TTC549 (cell line): ENCODE results near the gene PRELID3B.

ENCODE experiments used
- FAIRE-seq: peaks from 2 replicates; lab custom pipeline; 2012; peaks lifted over from hg19 to GRCh38; lab: Jason Lieb, UNC

The PRELID3B gene

DNA sequence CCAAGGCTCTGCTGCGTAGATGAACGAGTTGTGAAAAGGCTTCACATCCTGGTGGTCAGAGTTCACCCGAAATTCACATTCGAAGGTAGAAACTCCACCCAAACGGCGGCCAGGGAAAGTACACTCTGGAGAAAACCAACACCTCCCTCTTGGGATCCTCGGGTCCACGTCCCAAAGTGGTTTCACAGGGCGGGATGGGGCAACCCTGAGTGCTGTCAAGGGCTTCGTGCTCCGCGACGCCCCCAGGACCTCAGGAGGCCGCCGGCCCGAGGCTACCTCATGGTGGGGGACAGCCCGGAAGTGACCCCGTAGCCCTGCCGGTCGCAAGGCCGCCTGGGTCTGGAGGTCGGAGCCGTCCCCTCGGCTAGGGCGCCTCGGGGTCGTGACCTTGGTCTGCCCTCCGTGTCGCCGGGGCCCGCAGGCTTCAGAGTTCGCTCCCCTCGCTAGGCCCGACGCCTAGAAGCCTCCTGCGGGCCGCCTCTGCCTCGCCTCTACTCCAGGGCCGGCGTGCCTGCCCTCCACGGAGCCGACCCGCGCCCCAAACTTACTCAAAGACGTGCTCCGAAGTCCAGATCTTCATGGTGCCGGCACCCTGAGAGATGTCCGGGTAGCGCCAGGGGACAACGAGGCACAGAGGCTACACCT, at the start of gene PRELID3B:
TSS of gene PRELID3B (minus strand) at position 636 of the 645 bp plus-strand sequence. CDS start at position 580, 56 bp downstream.
- no peak for FAIRE-seq

DNA sequence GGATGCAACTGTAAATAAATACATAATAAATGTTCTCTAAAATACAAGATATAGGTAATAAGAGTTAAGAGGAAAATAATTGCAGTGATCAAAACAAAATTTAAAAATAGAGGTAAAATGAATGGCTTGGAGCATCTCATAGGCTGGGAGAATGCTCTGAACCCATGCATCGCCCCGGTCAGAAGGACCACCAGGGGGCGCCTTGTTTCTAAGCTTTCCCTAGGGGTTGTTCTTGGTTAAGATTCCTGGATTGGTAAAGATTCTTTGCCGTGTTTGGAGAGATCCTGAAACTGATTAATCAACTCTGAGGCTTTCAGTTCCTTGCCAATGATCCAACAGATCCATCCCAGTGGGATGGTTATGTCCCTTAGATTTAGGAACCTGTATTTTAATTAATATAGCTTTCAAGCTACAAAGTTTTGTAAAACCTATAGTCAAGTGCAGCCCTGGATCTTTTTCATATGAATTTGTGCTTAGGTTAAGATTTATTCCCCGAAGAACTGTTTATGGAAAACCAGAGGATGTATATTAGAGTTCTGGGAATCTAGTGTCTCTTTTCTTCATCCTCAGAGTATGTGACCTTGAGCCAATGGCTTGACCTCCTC, 45.3 kb upstream of the PRELID3B start:
- no peak for FAIRE-seq

DNA sequence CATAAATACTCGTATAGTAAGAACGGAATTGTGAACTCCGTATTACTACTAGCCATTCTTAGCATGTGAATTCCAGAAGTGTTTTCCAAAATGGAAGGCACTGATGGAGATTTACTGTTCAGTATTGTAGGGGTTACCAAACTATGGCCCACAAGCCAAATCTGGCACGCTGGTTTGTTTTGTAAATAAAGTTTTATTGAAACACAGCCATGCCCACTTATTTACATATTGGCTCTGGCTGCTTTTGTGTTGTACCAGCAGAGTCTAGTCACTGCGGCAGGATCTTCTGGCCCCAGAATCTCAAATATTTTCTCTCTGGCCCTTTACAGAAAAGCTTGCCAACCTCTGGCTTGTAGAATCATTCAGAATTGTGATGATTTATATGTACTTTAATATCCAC, 44.3 kb upstream of the PRELID3B start:
- no peak for FAIRE-seq

DNA sequence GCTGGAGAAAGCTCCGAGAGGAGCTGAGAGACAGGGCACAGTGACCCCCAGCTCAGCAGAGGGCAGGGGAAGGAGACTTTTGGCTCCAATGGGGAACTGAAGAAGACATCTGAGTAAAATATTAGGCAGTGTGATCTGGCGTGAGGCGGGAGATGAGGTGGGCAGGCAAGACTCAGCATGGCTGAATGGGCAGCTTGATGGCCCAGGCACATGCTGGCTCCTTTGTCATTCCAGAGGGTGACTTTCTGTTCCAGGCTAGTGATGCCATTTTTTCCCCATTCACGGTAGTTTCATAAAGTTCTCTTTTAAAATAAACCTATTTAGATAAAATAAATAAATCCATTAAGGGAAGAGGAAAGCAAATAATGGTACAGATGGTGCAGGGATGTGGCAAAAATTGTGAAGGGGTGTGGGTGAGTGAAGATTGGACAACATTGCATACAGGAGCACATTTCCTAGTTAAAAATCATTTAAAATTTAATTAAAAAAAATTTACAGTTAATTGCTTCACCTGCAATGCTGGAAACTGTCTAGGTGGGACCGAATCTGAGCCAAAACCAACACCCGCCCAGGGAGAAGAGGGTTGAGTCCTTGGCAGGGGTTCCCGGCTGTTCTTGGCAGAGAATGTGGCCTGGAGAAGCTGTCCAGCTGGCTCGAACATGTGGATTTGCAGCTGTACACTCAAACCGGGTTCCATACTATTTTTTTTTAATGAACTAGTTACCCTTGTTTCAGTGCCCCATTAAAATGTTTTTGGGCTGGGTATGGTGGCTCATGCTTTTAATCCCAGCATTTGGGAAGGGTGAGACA, 41.7 kb upstream of the PRELID3B start:
- FAIRE-seq: no peak

DNA sequence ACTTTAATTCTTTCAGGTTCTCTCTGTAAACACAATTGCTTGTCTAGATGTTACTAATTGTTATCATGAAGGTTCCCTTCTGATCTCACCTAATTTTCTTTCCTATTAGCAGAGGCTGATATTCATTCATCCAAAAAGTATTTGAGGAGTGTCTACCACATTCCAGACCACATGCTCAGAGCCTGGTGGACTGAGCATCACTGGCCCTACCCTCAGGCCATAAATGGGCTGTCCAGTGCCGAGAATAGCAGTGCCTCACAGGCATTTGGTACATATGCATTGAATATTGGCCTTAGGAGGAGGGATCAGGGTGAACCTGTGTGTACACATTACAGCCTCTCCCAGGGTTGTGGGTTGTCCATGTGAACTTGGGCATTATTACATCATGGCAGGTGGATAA, 40.4 kb upstream of the PRELID3B start:
- no peak for FAIRE-seq

DNA sequence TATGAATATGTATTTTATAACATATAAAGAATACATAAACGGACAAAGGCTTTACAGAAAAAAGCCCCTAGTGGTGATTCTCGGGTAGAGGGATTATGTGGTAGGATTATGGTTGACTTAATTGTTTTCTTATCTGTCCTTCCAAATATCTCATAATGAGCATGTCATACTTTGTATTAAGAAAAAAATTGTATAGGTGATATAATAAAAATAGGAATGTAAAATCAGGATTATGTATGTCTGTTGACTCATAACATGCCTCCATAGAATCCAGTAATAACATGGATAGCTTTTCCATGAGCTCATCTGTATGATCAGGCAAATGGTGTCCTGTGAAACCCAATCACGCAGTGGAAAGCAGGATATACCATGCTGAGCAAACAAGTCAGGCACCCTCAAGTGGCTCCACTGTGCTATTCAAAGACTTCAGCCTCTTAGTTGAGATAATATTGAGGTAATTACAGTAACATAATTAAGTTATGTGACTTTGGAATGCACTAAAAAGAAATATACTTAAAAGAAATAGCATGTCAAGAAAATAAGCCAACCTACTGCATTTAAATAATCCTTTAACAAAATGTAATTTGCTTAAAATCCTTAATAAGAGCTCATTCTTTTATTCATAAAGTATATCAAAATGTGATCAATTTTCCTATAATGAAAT, 39.6 kb upstream of the PRELID3B start:
- FAIRE-seq: no peak

DNA sequence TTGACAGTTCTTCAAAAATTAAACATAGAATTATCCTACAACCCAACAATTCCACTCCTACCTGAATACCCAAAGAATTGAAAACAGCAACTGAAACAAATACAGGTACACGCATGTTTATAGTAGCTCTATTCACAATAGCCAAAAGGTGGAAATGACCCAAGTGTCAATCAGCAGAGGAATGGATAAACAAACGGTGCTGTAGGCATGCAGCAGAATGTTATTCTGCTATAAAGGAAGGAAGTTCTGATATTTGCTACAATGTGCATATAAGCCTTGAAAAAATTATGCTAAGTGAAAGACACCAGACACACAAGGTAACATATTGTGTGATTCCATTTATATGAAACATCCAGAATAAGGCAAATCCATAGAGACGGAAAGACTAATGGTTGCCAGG, 38.5 kb upstream of the PRELID3B start:
- FAIRE-seq: no peak

DNA sequence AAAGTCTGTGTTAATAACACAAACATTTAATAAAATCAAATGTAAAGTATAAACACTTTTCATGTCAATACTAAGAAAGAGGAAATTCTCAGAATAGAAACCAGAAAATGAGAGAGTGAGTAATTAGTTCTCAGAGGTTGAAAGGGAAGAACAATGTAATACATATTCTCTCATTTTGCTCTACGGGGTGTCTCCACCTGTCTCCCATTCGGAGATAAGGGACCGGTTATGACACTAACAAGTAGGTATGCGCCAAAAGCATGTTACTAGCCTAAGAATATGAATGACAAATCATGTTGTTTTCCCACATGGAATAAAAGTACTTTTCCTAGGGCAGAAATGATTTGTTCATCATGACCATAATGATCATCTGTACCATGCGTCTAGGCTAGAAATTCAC, 35.6 kb upstream of the PRELID3B start:
- FAIRE-seq: no peak

DNA sequence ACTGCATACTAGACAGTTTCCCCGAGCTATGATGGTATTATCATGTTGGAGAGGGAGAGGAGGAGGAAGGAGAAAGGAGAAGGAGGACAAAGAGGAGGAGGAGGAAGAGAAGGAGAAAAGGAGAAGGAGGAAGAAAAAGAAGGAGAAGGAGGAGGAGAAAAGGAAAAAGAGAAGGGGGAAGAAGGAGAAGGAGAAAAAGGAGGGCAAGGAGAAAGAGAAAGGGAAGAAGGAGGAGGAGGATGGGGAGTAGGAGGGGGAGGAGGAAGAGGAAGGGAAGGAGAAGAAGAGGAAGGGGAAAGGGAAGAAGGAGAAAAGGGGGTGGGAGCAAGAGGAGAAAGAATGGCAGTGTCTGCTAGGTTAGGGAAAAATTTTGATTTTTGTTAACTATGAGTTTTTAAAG, 35.1 kb upstream of the PRELID3B start:
- no peak for FAIRE-seq

DNA sequence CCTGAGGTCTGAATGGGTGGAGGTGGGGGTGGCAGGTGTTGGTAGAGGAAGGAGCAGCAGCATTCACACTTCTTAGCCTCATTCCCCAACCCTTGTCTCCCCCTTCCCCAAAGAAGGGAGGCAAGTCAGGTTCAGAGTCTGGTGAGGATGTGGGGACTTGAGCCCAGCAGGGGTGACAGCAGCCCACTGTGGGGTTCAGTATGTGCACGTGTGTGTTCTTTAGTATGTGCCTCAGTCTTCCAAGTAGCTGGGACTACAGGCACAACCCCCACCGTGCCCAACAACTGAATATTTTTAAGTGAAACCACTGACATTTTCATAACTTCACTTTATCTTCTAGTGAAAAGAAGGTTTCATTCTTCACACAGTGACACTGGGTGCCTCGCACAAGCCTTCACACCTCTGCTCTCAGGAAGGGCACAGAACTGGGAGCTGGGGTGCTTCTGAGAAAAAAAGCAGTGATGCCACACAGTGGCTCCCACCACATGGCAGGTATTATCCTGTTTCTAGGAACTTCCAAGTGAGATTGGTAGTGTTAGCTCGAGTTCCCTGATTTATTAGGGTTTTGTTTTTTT, 33.4 kb upstream of the PRELID3B start:
- no peak for FAIRE-seq

DNA sequence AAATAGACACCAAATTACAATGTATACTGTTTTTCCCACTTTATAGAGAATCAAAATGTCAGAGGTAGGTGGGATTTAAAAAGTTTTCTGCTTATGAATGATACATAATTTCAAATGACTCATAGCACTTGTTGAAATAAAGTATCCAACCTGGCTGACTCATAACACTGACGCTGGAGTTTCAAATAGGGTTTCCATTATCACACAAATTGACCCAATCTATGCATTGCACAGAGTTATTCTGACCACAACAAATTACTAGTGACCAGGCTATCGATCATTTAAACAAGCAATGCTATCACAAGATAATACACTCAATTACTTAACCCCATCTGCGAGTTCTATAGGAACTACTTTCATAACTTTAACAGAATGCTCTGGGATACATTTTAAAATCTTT, 31.9 kb upstream of the PRELID3B start:
- FAIRE-seq: no peak

DNA sequence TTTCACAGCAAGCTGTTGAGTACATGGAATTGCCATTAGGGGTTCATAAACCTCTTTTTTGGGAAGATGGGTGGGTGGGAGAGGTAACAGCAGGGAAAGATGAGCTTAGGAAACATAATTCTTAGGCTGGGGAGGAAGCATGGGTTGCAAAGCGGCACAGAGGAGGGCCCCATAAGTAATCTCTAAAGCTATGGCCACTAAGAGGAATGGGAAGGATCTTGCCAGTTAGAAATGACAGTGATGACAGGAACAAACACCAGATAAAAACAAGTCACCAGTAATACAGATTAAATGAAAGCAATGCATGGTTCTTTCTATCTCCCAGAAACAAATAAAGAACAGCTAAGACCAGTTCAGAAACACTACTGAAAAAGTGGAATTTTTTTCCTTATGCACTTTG, 31.0 kb upstream of the PRELID3B start:
- FAIRE-seq: peak; percentile 98

DNA sequence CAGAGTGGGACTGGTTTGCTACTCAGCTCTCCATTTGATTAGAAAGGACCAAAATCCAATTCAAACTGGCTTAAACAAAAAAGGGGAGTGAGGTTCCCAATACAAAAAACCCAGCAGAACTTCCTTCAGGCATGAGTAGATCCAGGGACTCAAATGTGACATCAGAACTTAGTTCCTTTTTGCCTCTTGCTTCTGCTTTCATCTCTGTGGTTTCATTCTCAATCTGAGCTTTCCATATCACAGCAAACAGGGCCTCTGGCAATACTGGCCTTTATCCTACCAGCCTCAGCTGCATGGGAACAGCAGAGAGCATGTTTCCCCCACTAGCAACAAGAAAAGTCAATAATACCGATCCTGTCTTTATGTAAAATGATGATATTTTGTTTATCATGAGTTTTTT, 28.6 kb upstream of the PRELID3B start:
- no peak for FAIRE-seq

DNA sequence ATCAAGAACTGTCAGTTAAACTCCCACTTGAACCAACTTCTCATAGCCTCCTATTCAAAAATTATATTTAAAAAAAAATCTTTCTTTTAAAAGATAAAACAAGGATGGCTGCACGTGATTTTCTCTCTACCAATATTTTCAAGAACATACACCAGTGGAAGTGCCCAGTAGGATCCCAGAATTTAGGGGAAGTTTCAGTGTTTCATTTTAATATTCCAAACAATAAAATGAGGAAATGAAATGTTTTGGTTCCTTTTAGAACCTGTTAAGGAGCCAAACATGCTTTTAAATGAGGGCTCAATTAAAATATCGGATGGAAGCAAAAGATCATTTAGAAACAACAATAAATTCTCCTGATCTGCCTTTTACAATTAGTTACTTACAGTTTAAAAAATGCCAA, 26.4 kb upstream of the PRELID3B start:
- no peak for FAIRE-seq

DNA sequence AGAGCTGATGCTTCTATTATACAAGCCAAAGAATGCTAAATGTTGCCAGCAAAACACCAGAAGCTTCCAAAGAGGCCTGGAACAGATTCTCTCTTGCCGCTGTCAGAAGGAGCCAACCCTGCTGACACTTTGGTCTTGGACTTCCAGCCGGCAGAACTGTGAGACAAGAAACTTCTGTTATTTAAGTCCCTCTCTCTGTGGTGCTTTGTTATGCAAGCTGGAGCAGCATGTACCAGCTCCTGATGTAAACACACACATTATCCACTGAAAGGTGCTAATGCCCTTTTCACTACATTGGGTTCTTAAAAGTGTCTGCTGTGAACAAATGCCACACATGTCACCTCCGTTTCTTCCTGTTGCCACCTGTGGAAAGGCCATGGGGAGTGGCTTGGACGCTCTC, 25.9 kb upstream of the PRELID3B start:
- FAIRE-seq: no peak

DNA sequence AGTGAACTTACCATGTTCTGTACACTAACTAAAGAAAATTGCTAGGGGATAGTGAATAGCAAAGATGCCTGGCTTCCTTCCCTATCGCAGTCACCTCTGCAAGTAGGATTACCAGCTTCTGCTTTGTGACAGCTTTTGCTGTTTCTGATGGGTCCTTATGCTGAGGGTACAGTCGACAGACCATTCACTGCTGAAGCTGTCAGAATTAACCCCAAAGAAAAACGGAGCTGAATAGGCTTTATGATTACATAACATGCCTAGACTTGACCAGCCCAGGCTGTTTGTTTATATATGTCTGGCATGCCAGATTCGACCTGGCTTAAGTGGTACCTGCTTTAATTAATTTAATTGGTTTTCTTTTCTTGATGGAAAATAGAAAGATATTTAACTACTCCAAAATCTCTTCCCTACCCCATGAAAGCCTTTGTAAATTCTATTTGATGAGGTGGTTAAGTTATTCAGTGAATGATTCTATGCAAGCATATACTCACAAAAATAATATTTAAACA, 21.7 kb upstream of the PRELID3B start:
- FAIRE-seq: no peak

DNA sequence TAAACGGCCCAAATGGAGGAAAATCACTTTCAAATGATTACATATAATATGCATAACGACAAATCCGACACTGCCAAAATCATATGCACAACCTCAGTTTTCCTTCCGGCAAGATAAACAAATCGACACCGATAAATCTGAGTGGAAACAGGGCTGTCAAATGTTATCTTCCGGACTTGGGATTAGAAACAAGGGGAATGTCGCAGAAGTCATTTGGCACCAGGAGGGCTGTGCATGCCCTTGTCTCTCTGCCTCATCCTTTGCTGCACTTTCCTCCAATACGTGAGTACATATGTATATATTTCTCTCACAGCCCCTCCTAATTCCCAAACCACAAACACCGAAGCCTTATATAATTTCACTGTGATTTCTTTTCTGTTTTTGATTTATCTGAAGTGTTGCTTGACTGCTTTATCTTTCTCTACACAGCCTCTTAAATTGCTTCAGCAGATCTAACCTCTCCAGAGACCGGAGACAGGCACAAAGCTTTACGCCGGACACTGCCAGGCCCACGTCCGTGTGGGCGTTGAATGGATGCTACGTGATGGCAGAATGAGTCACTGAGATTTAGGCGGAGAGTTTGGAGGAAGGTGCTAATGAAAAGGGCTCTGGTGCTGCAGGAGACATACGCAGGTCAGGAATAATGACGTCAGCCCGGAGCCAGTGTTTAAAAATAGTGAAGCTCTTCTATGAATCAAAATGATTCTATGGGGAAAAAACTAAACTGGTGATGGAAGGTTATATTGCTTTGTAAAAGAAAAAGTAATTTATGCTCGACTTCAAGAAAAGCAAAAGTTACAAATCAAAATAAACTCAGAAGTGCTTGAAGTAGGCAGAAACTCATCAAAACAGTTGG, 21.0 kb upstream of the PRELID3B start:
- peak; percentile 99 for FAIRE-seq

DNA sequence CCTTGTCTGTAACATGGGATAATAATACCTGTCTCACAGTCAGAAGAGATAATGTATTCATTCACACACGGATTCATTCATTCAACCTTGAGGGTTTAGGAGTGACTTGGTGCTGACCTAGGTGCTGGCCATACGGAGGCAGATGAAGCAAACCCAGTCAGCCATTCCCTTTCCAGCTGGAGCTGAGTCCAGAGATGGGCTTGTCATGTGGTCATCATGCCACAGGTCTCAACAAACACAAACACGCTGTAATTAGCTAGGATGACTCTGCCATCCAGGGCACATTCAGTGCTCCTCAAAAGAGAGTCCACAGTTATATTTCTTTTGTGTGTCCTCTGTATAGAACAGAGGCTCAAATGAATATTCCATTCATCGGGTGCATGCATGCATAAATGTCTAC, 19.5 kb upstream of the PRELID3B start:
- FAIRE-seq: peak; percentile 53

DNA sequence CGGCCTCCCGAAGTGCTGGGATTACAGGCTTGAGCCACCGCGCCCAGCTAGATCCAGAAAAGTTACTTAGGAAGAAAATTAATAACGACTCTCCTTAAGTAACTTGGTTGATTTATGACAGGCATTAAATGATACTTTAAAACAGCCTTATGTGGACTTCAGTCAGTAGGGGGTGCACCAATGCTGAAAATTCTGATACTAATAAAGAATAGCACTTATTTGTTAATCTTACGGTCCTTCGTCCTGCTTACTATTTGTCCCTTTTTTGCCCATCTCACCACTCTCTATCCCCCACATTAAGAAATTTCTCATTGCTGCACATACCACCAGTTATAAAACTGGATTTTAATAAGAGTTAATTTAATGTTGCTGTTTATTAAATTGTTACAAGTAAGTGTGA, 12.7 kb upstream of the PRELID3B start:
- no peak for FAIRE-seq

DNA sequence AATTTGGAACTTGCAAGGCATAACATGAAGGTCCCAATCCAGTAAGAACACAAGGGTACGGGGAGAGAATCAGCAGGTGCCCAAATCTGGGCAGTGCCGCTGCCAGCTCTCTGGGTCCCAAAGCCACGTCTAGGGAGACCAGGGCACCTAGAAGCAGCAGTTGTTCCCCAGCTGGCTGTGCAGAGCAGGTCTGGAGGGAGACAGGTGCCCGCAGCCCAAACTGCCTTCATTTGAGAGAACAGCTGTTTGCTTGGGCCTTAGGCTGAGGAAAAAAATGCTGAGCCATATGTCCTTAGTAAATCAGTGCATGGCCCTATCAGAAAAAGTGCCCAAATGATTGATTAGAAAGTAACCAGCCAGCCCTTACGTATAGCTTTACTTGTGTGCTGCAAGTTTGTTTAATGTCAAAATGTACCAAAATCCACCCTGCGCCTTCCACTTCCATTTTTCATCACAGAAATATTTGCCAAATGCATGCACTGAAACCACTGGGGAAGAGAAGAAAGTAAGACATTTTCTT, 9.1 kb upstream of the PRELID3B start:
- FAIRE-seq: no peak

DNA sequence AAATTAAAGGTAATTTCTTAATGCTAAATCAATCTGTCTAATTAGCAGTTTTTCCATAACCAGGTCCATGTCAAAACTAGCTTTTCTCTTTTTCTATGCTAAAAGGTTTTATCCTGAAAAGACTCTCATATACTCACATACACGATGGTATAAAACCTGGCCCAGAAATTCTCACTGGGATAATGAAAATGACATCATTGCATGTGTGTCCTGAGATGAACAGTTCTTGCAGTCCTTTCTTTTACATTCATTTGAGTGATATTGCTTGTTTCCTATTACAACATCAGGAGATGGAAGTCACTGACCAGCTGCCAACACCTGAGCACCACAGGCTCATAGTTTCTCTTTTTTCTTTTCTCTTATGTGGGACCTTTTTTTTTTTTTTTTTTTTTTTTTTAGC, 7.9 kb upstream of the PRELID3B start:
- no peak for FAIRE-seq
